HG03175 (cell line): ENCODE measurements around the gene SLC35E2B.
A peak's percentile ranks its signal among the peaks of the same experiment; 100 is the strongest.
"Not testable (repeated sequence)": the region's sequence is repeated elsewhere in the genome, so short reads cannot be mapped to it uniquely, and the experiment has no call there.

Experiments used
- ATAC-seq: cut with Tn5 transposase; IDR thresholded peaks from one replicate; pipeline ENCODE4 v1.9.1; 2021; ENCODE audit warnings: mild to moderate bottlenecking, moderate library complexity; ENCODE audit not compliant: unreplicated experiment

The SLC35E2B gene

GRCh38 chr1:1692714-1693647 is at the start of gene SLC35E2B:
Gene SLC35E2B (minus strand): TSS chr1:1692795. CDS start chr1:1676699, 16,096 bp downstream.
- peak; percentile 77 for ATAC-seq

- not testable (repeated sequence) for ATAC-seq
These were observed 48.4 kb upstream of the SLC35E2B start for GRCh38 chr1:1741013-1741412.

DNA sequence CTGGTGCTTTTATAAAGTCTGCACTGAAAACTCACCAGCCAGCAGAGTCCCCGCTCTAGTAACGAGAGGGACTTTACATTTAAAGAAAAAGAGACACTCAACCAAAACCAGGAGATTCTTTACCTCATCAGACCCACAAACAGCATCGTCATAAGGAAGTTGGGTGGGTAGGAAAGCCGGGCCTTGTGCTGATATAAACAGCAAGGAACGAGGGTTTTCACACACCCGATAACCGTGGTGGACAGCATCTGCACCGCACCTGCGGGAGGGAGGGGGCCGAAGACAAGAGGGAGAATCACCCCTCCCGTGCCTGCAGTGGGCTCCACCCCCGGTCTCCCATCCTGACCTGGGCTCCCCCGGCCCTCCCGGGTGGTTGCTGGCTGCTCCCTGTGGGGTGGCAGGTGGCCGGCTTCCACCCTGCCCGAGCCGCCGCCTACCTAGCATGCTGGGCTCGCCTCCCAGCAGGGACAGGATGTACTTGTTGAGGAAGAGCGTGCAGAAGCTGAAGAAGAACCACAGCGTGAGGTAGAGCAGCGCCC is 46.3 kb upstream of the SLC35E2B start:
- not testable (repeated sequence) for ATAC-seq

GRCh38 chr1:1737675-1738590 is 45.3 kb upstream of the SLC35E2B start:
- ATAC-seq, result not testable (repeated sequence)

DNA sequence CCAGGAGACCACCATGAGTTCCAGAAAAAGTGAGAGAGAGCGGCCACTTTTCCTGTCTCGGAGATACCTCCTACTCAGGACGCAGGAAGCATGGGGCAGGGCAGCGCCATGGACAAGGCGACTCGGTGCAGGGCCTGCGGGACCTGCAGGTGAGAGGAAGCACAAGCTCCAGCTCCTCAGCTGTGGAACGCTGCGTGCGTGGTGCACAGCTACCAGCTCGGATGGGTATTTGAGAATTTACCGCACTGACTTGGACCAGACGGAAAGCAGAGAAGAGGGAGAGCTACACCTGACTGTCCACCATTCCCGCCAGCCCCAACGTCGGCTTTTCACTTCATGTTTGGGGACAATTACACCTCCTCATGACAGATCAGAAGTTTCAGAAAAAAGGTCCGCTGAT is 39.8 kb upstream of the SLC35E2B start:
- ATAC-seq, result no peak

GRCh38 chr1:1730870-1731269 is 38.3 kb upstream of the SLC35E2B start:
- ATAC-seq, result no peak

- not testable (repeated sequence) for ATAC-seq
These were observed 37.6 kb upstream of the SLC35E2B start for GRCh38 chr1:1730230-1730629.

- not testable (repeated sequence) for ATAC-seq
These were observed 36.7 kb upstream of the SLC35E2B start for GRCh38 chr1:1729116-1729816.

DNA sequence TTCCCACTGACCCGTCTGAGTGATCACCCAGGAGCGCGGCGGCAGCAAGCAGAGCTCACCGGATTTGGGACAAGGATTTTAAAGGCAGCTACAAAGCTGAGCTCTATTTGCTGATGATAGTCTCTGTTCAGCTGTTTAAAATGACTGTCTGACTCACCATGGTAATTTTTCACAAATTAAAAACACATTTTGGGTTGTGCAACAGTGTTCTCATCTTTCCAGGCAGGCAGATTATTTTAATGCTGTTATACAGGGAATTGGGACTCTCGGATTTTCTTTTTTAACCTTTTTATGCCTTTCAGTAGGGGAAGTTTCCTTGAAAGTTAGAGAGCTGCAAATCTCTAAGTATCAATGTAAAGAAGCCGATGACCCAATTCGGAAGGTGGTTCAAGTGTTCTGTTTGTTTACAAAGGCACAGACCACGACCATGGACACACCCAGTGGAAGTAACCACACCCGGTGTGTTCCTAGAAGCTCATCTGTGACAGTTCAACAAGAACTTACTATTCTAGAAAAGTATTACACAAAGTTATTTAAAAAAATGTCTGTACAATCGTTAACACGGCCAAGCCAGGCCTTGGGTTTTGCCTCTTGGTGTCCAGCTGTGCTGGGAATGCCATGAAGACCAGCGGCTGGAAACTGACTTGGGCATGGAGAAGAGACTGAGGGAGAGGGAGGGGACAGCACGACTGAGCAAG is 35.9 kb upstream of the SLC35E2B start:
- ATAC-seq, result not testable (repeated sequence)

GRCh38 chr1:1727131-1727651 is 34.6 kb upstream of the SLC35E2B start:
- not testable (repeated sequence) for ATAC-seq

DNA sequence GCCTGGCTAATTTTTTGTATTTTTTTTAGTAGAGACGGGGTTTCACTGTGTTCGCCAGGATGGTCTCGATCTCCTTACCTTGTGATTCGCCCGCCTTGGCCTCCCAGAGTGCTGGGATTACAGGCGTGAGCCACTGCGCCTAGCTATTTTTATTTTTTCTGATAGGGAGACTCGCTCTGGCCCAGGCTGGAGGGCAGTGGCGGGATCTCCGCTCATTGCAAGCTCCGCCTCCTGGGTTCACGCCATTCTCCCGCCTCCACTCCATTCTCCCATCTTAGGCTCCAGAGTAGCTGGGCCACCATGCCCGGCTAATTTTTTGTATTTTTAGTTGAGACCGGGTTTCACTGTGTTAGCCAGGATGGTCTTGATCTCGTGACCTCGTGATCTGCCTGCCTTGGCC is 33.5 kb upstream of the SLC35E2B start:
- not testable (repeated sequence) for ATAC-seq

- peak; percentile 94 for ATAC-seq
These were observed 31.7 kb upstream of the SLC35E2B start, which contains the start of gene CDK11A for GRCh38 chr1:1724035-1724864. Gene CDK11A (minus strand): TSS chr1:1724357. CDS start chr1:1722818, 1,539 bp downstream.

GRCh38 chr1:1721201-1721600 is 28.6 kb upstream of the SLC35E2B start:
- no peak for ATAC-seq

DNA sequence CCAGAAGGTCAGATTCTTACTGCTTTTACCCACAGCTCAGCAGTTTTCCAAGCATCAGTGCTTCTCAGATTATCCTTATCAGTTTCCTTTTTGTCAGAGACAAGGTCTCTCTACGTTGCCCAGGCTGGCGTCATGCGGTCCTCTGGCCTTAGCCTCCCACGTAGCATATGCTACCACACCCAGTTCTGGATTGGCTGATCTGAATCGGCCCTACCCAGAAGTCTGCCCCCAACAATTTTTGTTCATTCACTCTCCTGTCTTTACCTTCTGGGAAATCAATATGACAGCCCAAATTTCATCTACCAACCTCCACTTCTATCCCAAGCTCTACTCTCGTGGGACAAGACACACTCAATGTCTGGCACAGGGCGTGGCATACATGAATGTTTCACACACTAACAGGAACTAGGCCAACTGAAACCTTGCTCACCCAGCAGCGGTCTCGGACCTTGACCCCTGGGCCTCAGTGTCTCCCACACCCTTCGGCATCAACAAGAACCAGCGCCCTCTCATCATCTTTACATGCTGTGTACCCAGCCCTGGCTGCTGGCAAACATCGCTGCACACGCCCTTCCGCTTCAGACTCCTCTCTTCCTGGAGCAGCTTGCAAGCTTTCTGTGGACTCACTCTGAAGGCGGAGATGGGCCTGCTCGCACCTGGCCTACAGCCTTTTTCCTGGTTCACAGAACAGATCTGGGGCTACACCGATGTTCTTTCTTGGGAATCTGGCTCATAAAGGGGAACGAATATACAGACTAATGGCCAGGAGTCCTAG is 22.7 kb upstream of the SLC35E2B start:
- ATAC-seq, result not testable (repeated sequence)

GRCh38 chr1:1707897-1708296 is 15.3 kb upstream of the SLC35E2B start:
- ATAC-seq, result not testable (repeated sequence)

DNA sequence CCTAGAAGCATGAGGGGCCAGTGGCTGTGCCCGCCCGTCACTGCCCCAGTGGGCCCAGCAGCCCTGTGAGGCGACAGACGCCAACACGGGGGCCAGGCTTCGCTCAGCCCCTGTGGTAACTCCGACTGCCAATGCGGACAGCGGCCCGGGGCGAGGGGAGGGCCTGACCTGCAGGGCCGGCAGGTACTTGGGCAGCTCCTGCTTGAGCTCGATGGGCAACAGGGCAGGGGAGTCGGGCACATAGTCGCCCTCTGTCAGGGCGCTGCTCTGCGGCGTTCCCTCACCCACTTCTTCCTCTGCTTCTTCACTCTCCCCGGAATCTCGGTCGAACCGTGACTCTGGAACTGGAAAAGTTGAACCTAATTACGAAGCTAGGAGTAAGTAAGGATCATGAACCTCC is 14.6 kb upstream of the SLC35E2B start:
- not testable (repeated sequence) for ATAC-seq

GRCh38 chr1:1705623-1706022 is 13.0 kb upstream of the SLC35E2B start:
- not testable (repeated sequence) for ATAC-seq
